Stimulated activated CD8-positive, alpha-beta memory T cell treated with anti-CD3 and anti-CD28 coated beads, Interleukin-4, amount 100 ng/mL, for 48 hours (primary cell): Measurements from ENCODE around the gene PLA2G7.
"Not testable (repeated sequence)": the region's sequence is repeated elsewhere in the genome, so short reads cannot be mapped to it uniquely, and the experiment has no call there.

Source experiments
- DNase-seq: peaks from one replicate; pipeline ENCODE4 v3.0.0-alpha.2; 2020

PLA2G7 gene

DNA sequence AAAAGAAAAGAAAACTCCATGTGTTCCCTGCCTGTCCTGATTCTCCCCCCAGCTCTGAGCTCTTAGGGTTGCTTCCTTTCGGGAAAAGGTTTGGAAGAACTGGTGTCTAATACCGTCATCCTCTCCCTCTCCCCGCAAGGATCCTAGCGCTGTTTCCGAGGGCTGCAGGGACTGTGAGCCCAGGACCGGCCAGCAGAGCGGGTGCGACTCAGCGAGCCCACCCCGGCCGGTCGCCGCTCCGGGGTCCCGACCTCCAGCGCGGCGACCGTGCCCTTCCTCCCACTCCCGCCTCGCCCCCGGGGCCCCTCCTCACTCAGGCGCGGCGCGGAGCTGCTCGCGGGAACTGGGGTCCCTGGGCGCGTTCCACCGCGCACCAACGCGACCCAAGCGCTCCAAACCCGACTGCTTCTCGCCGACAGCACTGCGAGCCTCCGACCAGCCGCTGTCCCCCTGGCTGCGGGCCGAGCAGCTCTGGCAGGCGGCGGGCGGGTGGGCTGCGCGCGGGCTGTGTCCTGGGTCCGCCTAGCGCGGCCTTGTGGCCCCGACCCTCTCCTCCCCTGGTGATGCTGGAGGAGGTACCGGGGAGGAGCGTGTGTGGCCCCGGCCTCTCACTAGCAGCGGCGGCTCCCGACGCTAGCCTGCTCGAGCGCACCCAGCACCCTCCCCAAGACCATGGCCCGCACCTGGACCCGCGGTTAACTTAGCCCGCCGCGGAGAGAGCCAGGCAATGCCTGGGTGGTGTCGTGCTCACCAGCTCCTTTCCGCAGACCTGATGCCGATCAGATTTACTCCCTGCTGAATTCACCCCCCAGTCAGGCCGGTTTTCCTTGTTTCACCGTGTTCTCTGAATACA is at the start of gene PLA2G7:
PLA2G7 (minus strand) TSS at position 509 of the 853 bp plus-strand sequence. CDS start 12,484 bp downstream, outside the sequence.
- no peak for DNase-seq

DNA sequence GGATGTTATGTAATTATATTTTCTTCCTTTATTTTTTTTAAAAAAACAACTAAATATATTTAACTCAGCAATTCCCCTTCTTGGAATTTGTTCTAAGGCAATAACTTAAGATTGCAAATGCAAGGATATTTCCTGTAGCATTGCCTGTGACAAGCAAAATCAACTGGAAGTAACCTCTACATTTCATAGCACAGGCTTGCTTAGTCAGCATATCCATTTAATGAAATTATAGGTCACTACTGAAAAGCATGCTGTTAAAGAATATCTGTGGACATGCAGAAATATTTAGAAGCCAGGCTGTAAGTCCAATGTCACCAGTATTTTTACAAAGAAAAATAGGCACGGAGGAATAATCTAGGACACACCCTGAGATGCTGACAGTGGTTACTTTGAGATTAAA is 49.4 kb upstream of the PLA2G7 start:
- DNase-seq, result no peak

DNA sequence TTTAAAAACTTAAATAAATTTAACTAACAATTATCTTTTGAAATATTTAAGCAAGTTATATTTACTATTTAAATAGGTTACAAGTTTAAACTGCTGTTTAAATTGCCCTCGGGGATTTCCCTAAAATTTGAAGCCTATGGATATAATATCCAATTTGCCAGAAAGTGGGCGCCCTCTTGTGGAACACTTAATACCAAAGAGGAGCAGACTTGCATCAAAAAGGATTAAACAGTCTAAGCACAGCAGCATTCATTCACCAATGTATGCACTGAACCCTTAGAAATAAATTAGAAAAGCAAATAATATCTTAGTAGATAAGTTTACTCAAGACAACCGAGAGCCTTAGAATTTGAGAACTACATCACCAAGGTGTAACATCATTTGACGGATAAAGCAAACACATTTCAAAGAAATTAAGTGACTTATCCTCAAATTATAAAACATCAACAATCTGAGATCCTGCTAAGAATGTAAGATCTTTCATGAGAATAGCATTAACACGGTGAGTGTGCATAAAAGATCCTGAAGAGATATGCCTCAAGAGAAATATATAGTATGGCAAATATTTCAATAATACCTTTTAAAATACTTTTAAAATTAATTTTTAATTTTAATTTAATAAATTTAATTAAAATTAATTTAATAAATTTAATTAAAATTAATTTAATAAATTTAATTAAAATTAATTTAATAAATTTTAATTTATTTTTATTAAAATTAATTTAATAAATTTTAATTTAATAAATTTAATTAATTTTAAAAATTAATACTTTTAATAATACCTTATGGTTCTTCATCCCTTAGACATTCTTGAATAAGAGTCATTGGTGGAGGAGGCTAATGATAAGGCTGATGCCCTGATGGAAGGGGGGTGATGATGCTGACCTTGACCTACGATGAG is 46.6 kb upstream of the PLA2G7 start:
- peak; percentile 39 for DNase-seq

DNA sequence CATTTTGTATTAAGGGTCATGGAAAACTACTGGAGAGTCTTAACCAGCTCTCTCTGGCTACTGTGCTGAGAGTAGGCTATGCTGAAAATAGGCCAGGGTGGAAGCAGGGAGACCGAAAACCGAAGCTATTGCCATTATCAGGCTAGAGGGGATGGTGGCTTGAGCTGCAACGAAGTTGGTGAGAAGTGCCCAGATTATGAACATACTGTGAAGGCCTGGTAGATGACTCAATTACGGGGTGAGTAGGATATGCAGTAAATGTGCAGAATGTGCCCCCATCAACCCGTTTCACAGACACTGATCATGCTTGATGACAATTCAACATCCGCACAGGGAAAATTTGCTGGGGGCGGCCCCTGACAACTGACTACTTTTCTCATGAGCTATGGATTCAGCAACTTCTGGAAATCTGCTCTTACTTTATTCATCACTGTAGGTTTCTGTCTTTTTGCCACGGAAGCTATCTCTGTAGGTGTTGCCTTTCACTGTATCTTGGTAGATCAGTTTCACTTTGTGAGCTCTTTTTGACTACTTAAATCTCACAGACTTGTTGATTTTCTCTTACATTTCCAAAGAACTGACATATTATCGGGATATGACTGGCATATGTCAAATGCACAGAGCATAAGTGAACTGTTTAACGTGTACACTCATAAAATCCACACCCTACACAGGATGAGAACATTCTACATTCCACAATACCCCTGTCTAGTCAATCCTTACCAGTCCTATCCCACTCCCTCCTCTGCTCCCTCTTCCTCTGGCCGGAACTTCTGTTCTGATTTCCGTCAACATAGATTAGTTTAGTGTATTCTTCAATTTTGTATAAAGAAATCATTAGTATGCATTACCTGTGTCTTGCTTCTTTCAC is 42.5 kb upstream of the PLA2G7 start:
- no peak for DNase-seq

DNA sequence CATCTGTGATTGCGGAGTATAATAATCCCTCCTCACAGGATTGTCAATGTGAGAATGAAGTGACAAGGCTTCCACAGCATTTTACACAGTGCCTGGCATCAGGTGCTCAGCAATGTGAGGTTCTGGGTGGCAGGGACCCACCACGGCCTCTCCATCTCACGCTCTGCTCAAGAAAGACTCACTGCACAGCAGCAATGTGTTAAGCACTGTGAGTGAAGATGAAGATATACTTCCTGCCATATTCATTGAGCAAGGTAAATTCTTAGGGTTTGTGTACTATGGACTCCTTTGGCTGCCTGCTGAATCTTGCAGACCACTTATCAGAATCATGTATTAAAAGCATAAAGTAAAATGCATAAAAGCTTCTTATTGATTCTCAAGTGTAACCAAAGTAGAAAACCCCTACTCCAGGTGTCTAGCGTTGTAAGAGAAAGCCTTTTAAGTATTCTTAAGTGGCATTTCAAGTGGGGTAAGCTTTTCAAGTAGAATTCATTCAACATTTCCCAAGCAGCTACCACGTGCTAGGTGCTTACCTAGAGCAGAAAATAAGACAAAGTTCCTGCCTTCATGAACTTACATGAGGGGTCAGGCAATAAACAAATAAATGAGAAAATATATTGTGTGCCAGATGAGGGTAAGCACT is 41.0 kb upstream of the PLA2G7 start:
- DNase-seq, result no peak

DNA sequence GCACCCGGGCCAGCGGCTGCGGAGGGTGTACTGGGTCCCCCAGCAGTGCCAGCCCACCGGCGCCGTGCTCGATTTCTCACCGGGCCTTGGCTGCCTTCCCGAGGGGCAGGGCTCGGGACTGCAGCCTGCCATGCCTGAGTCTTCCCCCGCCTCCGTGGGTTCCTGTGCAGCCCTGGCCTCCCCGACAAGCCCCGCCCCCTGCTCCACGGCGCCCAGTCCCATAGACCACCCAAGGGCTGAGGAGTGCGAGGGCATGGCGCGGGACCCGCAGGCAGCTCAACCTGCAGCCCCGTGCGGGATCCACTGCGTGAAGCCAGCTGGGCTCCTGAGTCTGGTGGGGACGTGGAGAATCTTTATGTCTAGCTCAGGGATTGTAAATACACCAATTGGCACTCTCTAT is 39.6 kb upstream of the PLA2G7 start:
- DNase-seq, result not testable (repeated sequence)

DNA sequence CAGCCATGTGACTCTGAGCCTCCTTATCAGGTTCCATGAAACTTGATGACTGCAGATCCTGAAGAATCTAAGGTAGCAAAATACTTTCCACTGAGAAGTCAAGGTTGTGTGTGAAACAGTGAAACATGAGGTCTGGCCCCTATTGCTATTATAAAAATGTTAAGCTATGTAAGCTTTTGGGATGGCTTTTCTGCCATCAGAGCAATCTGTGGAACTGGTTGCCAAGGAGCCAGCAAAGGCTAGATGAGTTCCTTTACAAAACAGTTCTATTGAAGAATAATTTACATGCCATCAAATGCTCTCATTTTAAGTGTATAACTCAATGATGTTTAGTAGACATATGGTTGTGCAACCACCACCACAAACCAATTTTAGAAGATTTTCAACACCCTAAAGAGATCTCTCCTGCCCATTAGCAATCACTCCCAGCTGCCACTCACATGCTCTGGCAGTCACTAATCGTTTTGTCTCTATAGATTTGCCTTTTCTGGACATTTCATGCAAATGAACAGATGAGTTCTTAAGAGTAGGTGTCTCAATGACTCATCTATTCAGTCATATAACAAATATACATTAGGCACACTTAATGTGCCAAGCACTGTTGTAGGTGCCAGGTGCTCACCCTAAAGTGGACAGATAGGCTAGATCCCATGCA is 38.2 kb upstream of the PLA2G7 start:
- no peak for DNase-seq

DNA sequence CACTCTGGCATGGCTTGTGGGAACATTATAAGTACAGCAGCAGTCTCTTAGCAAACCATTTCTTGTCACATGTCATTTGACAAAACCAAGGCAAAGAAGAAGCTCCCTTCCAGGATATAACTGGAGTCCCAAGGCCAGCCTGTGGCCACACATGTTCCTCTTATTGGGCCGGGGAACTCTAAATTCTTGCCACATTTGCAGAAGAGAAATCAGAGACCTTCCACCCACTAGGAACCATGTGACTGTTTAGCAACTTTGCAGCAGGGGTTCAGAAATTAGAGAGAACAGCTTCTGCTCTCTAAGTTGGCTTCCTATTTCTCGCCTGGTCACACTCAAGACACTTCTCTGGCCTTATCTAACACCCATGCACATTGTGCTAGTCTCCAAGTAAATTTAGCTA is 37.6 kb upstream of the PLA2G7 start:
- DNase-seq, result no peak

DNA sequence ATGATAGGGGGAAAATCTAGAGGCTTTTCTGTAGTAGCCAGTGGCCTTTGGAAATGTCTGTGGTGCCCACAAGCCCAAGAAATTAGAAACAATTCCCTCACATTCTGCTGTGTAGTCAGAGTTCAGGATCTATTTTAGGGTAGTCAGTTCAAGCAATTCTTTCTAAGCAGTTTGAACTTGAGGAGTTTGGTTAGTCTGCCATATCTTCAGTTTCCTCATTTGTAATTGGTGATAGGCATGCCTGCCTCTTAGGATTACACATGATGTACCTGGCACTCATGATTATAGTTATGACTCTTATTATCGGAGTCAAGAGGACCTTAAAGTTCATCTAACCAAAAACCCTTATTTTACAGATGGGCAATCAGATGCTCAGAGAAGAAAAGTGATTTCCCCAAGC is 36.8 kb upstream of the PLA2G7 start:
- DNase-seq, result no peak

DNA sequence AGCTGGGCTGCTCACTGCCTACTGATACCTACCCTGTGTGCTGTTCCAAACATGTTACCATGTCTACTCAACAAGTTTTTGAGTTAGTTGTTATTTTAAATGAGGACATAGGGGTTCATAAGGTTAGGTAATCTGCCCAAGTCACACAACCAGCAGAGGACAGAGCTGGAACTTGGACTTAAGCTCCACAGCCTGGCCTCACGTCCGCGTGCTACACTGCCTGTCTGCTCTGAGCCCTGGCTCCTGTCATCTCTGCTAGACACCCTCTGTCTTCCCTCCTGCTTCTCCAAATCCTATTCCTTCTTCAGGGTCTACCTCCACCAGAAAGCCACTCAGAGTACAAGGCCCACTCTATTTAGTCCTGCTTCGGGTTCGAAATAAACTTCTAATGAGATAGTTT is 29.8 kb upstream of the PLA2G7 start:
- no peak for DNase-seq

DNA sequence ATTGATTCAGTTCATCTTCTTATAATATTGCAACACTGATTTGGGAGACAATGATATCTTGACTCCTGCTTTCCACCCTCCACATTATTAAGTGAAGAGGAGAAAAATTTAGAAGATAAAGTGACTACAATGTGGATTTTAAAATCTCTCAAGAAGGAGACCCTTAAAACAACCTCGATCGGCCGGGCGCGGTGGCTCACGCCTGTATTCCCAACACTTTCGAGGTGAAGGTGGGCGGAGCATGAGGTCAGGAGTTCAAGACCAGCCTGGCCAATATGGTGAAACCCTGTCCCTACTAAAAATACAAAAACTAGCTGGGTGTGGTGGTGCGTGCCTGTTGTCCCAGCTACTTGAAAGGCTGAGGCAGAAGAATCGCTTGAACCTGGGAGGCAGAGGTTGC is 29.1 kb upstream of the PLA2G7 start:
- not testable (repeated sequence) for DNase-seq

DNA sequence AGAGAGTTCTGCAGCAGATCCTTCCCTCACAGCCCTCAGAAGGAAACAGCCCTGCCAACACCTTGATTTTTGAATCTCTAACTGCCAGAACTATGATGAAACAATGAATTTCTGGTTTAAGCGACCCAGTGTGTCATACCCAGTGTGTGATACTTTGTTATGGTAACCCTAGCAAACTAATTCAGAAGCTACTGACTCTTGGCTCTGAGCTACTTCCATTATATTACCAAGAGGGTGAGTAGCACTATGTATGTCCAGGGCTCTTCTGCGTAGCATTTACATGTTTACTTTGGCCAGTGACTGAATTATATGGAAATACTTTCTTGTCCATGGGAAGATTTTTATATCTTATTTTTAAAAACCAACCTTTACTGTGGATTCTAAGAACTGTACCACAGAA is 28.3 kb upstream of the PLA2G7 start:
- no peak for DNase-seq

DNA sequence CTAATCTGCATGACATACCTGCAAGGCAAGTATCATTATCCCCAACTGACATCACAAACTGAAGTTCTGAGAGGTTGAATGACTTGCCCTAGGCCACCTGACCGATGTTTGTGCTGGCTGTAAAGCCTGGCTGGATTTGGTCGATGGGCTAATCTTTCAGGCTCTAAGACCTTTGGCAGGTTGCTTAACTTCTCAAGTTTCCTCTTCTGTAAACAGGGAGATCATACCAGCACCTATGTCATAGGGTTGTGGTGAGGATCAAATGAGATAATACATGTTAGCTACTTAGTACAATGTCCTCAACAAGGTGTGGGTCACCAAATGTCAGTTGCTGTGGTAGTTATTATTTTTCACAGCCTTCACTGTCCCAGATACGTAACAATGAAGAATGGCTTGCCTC is 25.8 kb upstream of the PLA2G7 start:
- DNase-seq, result no peak

DNA sequence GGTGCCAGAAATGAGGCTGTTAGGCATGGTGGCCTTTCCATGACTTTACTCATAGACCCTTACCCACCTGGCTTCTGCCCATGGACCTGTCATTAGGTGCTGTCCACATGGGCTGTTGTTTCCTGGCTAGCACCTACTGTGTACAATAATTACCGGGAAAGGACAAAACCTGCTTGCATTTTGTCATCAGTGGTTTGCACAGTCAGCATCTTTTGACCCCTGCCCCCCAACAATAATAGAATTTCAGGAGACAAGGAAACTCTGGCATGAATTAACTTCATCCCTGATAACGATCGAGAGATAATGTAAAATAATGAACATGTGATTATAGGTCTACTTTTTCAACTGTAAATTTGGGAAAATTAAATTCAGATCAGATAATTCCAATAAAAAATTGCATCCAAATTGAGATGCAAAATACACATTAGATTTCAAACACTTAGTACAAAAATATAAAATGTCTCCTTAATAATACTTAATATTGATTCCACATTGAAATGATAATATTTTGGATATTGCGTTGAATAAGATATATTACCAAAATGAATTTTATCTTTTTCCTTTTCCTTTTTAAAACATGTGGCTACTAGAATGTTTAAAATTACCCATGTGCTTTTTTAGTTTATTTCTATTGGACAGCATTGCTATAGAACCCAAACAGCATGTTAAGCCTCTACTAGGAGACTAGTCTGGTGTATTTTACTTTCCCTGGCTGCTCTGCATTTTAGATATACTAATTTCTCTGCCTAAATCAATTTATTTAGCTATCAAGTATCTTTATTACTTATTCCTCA is 24.0 kb upstream of the PLA2G7 start:
- DNase-seq, result no peak

DNA sequence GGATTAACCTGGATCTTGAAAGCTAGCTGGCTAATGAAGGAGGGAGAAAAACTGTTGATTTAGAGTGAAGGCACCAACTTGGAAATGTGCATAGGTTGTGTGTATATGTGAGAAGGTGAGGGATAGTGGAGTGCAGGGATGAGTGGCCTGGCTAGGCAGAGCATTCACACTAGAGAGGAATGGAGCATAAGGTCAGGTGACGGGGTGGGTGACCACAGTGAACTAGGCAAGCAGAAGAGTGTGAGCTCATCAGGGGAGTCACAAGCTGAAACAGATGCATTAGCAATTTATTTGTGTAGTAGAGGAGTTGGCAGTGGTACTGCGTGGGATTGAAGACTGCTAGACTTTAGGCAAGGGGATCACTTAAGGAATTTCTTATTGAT is 22.0 kb upstream of the PLA2G7 start:
- no peak for DNase-seq

DNA sequence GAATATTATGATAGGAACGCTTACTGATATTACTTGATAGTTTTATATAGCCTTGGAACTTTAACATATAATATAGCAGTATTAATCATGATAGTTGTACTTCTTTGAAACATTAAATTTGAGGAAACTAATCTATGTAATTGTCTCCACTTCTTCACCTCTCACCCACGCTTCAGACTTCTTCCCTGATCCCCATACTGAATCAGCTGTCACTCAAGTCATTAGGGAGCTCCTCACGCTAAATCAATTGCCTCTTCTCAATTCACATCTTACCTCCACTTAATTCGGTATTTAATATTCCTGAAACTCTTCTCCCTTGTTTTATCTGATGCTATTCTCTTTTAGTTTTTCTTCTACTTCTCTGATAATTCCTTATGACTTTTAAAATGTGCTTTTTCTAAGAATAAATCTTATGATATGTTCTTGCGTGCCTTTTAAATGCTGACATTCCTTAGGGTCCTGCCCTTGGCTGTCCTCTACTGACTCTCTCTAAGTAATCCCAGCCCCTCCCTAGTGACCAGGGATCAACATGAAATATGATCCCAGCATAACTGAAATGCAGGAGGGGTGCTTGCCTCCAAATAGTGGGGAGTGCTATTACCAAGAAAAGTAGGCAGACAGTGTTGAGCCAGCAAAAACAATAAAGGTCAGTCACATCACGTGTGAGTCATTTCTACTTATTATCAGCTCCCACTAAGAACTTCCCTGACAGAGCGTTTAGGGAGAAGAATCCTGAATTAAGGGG is 21.5 kb upstream of the PLA2G7 start:
- DNase-seq, result no peak

DNA sequence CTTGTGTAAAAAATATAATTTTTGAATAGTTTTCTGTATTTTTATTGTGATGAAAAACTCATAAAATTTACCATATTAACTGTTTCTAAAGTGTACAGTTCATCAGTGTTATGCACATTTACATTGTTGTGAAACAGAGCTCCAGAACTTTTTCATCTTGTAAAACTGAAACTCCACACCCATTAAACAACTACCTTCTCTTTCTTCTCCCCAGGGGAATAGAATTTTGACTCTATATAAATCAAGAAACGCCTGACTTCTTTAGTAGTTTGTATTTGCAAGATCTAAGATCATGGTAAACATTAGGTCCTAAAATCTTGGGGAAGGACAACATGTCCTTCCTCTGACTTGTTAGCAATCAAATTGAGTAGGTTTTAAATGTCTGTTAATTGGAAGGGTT is 20.7 kb upstream of the PLA2G7 start:
- DNase-seq, result no peak

DNA sequence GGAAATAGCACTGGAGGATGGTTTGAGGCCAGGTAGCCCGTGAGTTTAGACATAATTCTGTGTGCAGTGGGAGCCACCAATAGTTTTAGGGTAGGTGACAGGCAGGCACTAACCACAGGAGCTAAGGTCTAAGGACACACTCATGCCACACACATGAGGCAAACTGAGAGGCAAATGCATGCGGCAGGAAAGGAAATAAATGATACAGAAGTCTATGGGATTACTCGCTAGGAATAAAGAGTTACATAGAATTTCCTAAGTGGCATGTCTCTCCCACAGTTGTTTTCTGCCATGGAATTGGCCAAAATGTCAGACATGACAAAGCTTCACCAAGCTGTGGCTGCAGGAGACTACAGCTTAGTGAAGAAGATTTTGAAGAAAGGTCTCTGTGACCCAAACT is 16.5 kb upstream of the PLA2G7 start:
- DNase-seq, result no peak

DNA sequence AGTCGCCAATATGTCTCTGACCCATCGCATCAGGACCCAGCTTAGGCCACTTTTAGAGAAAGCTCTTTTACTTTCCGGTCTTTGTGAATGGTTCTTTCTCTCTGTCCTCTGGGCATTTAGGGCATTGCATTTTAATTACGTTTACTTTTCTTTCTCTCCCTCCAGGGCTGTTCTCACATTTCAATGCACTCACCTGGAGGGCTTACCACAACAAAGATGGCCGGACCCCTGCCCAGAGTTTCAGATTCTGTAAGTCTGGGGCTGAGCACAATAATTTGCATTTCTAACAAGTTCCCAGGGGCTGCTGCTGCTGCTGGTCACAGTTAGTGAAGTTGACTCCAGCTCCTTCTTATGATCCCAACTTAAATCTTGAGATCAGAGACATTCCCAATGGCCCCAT is 14.6 kb upstream of the PLA2G7 start:
- DNase-seq, result no peak

DNA sequence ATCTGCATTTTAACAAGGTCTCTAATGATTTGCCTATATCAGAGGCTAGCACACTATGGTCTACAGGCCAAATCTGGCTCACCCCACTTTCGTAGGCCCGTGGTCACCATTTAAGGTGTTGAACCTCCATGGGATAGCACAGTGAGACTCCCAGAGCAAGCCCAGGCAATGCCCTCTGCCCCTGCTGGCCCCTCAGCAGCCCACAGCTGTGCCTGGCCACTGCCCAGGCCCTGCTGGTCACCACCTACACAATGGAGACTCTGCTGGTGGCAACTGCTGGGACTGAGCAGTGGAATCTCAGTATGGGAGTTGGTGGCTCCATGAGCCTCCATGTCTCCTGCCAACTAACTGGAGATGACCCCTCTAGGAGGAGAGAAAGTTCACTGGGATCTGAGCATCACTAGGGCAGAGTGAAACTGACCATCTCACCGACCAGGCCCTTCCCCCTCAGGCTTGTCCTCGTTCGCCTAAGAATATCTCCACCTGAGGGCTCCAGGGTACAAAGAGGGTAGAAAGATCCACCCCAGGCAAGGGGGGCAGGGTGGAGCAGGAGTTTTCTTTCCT is 13.8 kb upstream of the PLA2G7 start:
- no peak for DNase-seq
